ENCODE data around the gene DYNC1I1. TPM values are rescaled to one million over a fixed set of nuclear protein-coding genes. Genes with fewer than 3 reads are reported as not detected.

DYNC1I1 gene
- total RNA-seq, 1 donor from 2014 or later, result 0.79 TPM

- H3K4me3 Mint-ChIP-seq, result no peak overlapping the region
- Histone ChIP-seq H3K9ac (no peak overlapping the region), H3F3A (ENCODE audit: low read depth) (no peaks in the 10 kb centered on the region), H2AFZ (replicated peaks) (no peak overlapping the region), H3K27ac (no peak overlapping the region), H4K20me1 (ENCODE audit: low read depth) (no peaks in the 10 kb centered on the region), H3K9me3 (ENCODE audit: low read depth) (no peaks in the 10 kb centered on the region), H3K4me3 (no peak overlapping the region), H3K79me2 (ENCODE audit: low read depth) (no peaks in the 10 kb centered on the region), H3K4me1 (peaks cover 5% of the 10 kb centered on the region), H3K27me3 (peaks cover 19% of the 10 kb centered on the region), H3K36me3 (no peaks in the 10 kb centered on the region), H3K4me2 (no peak overlapping the region)
- H3K9me3 Mint-ChIP-seq, result no peaks in the 10 kb centered on the region
- H3K4me1 Mint-ChIP-seq, result no peaks in the 10 kb centered on the region
- peak; percentile 98 for TF ChIP-seq CTCF (IDR thresholded peaks at IDR 0.05)
- TF ChIP-seq EZH2 (IDR thresholded peaks at IDR 0.05), result no peak
- H3K27me3 Mint-ChIP-seq (ENCODE audit: insufficient read depth, low read depth), result peaks cover 3% of the 10 kb centered on the region
- no peaks in the 10 kb centered on the region for H3K36me3 Mint-ChIP-seq
- H3K27ac Mint-ChIP-seq, result no peak overlapping the region
- DNase-seq (ENCODE audit: low spot score), result peak; percentile 86
These were observed 144.4 kb downstream of the DYNC1I1 start for GRCh38 chr7:95916573-95917297.

GRCh38 chr7:95917634-95918033 is 145.3 kb downstream of the DYNC1I1 start:
- H3K27ac ChIP-seq, result no peak overlapping the region
- Mint-ChIP-seq H3K27ac (no peak overlapping the region), H3K4me3 (no peak overlapping the region), H3K27me3 (ENCODE audit: insufficient read depth, low read depth) (peaks cover 3% of the 10 kb centered on the region), H3K36me3 (no peaks in the 10 kb centered on the region), H3K4me1 (no peaks in the 10 kb centered on the region), H3K9me3 (no peaks in the 10 kb centered on the region)
- no peak for DNase-seq (ENCODE audit: low spot score)
- H3F3A ChIP-seq (ENCODE audit: low read depth), result no peaks in the 10 kb centered on the region
- peaks cover 2% of the 10 kb centered on the region for H3K4me1 ChIP-seq
- H3K79me2 ChIP-seq (ENCODE audit: low read depth), result no peaks in the 10 kb centered on the region
- H4K20me1 ChIP-seq (ENCODE audit: low read depth), result no peaks in the 10 kb centered on the region
- peaks cover 19% of the 10 kb centered on the region for H3K27me3 ChIP-seq
- H3K36me3 ChIP-seq, result no peaks in the 10 kb centered on the region
- no peak overlapping the region for H3K9ac ChIP-seq
- TF ChIP-seq EZH2 (IDR thresholded peaks at IDR 0.05) (no peak), CTCF (IDR thresholded peaks at IDR 0.05) (no peak), EZH2phosphoT487 (IDR thresholded peaks at IDR 0.05) (no peak)
- H3K4me3 ChIP-seq, result no peak overlapping the region
- no peak overlapping the region for H3K4me2 ChIP-seq
- H2AFZ ChIP-seq (replicated peaks), result no peak overlapping the region
- H3K9me3 ChIP-seq (ENCODE audit: low read depth), result no peaks in the 10 kb centered on the region

GRCh38 chr7:95919556-95919955 is 147.2 kb downstream of the DYNC1I1 start:
- Mint-ChIP-seq H3K27ac (no peak overlapping the region), H3K36me3 (no peaks in the 10 kb centered on the region), H3K27me3 (ENCODE audit: insufficient read depth, low read depth) (peaks cover 3% of the 10 kb centered on the region), H3K4me3 (no peak overlapping the region), H3K9me3 (no peaks in the 10 kb centered on the region), H3K4me1 (no peaks in the 10 kb centered on the region)
- Histone ChIP-seq H3K36me3 (no peaks in the 10 kb centered on the region), H3K27ac (no peak overlapping the region), H3K79me2 (ENCODE audit: low read depth) (no peaks in the 10 kb centered on the region), H3K27me3 (peaks cover 19% of the 10 kb centered on the region), H3K4me1 (no peaks in the 10 kb centered on the region), H3K9me3 (ENCODE audit: low read depth) (no peaks in the 10 kb centered on the region), H2AFZ (replicated peaks) (no peak overlapping the region), H3K9ac (no peak overlapping the region), H4K20me1 (ENCODE audit: low read depth) (no peaks in the 10 kb centered on the region), H3F3A (ENCODE audit: low read depth) (no peaks in the 10 kb centered on the region), H3K4me2 (no peak overlapping the region), H3K4me3 (no peak overlapping the region)
- no peak for DNase-seq (ENCODE audit: low spot score)
- TF ChIP-seq EZH2phosphoT487 (IDR thresholded peaks at IDR 0.05) (no peak), CTCF (IDR thresholded peaks at IDR 0.05) (peak; percentile 28)
